GM19099 (cell line): ENCODE data around the gene POP7.

Experiments used
- POLR2A ChIP-seq: IDR thresholded peaks from 3 replicates; pipeline ENCODE4 v1.6.1; 2011; ENCODE audit warnings: low read depth; ENCODE audit not compliant: insufficient read length; ENCODE audit errors: extremely low read depth

POP7 gene

GRCh38 chr7:100730136-100730800 is 24.3 kb downstream of the POP7 start:
- no peak for TF ChIP-seq POLR2A

DNA sequence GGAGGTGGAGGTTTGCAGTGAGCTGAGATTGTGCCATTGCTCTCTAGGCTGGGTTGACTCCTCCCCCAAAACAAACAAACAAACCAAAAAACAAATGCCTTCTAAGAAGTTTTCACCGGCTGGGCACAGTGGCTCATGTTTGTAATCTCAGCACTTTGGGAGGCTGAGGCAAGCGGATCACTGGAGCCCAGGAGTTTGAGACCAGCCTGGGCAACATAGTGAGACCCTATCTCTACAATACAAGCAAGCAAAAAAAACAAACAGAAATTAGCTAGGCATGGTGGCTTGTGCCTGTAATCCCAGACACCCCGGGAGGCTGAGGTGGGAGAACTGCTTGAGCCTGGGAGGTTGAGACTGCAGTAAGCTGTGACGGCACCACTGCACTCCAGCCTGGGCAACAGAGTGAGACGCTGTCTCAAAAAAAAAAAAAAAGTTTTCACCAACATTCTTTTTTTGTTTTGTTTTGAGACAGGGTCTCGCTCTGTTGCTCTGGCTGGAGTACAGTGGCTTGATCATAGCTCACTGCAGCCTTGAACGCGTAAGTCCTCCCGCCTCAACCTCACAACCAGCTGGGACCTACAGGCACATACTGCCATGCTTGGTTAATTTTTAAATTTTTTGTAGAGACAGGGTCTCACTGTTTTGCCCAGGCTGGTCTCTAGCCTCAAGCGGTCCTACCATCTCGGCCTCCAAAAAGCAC is 26.2 kb downstream of the POP7 start:
- no peak for TF ChIP-seq POLR2A

DNA sequence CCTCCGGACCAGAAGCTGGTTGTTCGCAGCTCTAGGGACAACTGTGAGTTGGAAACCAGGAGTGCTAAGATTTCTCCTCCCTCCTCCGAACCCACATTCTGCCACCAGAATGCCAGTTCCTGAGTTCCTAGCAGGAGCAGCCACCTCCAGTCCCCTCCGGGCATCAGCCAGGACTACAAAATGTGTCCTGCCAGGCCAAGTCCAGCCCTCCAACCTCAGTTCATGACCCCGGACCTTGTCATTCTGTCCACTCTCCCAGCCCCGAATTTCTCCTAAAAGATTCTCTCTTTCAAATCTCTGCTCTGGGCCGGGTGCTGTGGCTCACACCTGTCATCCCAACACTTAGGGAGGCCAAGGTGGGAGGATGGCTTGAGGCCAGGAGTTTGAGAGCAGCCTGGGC is 29.8 kb downstream of the POP7 start:
- no peak for TF ChIP-seq POLR2A

DNA sequence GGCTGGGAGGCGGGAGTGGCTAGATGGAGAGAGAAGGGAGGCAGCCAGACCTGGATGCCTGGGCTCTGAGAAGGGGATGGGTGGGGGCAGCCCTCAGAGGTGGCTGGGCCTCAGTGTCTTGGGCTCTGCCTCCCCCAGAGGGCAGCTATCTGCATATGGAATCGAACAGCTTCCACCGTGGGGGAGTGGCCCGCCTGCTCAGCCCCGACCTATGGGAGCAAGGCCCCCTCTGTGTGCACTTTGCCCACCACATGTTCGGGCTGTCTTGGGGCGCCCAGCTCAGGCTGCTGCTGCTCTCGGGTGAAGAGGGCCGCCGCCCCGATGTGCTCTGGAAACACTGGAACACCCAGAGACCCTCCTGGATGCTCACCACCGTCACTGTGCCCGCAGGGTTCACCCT is 30.8 kb downstream of the POP7 start:
- TF ChIP-seq POLR2A: no peak

DNA sequence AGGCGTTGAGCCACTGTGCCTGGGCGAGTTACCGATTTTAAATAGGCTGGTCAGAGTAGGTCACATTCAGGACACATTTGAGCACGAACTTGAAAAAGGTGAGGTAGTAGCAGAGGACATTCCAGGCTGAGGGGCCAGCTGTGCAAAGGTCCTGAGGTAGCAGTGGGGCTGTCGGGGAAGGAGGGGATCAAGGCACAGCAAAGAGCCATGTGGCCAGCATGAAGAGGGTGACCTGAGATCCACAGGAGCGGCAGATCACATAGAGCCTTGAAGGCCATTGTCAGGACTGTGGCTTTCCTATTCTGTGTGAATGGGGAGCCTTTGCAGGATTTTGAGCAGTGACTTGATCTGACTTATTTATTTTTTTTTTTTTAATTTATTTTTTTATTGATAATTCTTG is 34.0 kb downstream of the POP7 start:
- TF ChIP-seq POLR2A: no peak

DNA sequence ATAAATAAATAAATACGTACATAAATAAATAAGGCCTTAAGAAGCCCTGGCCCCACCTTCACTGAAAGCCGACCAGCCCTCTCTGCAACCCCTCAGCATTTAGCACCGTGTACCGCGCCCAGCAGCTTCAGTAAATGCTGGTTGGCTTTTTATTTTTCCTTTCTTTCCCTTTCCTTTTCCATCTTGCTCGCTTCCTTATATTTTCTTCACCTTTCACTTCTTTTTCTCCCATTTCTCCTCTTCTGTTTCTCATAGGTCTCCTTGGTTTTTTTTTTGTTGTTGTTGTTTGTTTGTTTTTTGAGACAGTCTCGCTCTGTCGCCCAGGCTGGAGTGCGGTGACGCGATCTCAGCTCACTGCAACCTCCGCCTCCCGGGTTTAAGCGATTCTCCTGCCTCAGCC is 38.7 kb downstream of the POP7 start:
- TF ChIP-seq POLR2A: no peak

- TF ChIP-seq POLR2A: no peak
Observed at GRCh38 chr7:100745184-100745583, 39.3 kb downstream of the POP7 start.

DNA sequence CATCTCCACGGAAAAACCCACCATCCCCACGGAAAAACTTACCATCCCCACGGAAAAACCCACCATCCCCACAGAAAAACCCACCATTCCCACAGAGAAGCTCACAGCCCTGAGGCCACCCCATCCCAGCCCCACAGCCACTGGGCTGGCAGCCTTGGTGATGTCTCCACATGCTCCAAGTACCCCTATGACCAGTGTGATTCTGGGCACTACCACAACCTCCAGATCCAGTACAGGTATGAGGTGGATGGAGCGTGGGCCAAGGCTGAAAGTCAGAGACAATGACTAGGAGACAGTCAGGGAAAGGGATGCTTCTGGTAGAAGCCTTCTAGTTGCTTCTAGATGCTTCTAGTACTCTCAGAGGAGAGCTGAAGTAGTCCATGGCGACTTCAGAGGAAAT is 47.1 kb downstream of the POP7 start:
- no peak for TF ChIP-seq POLR2A

DNA sequence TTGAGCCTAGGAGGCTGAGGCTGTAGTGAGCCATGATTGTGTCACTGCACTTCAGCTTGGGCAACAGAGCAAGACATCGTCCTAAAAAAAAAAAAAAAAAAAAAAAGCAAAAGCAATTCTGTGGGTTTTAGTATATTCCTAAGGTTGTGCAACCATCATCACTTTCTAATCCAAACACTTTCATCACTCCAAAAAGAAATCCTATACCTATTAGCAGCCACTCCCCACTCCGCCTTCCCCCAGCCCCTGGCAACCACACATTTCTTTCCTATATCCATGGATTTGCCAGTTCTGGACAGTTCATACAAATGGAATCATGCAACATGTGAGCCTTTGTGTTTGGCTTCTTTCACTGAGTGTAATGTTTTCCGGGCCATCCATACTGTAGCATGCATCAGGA is 47.8 kb downstream of the POP7 start:
- no peak for TF ChIP-seq POLR2A
